Osteoblast (primary cell): Measurements from ENCODE around the gene VTI1B. TPM values are rescaled to one million over a fixed set of nuclear protein-coding genes. Genes with fewer than 3 reads are reported as not detected.

Experiments used
- DNase-seq: peaks from one replicate; pipeline ENCODE4 v3.0.0; 2011; ENCODE audit warnings: low spot score, mixed read lengths; ENCODE audit not compliant: insufficient read length; ENCODE audit errors: missing footprints
- H2AFZ ChIP-seq: 2 replicates; pipeline ENCODE4 v1.6.0; 2011; ENCODE audit warnings: mild to moderate bottlenecking, low read length
- H3K27ac ChIP-seq: 2 replicates; pipeline ENCODE4 v1.5.1; 2011; ENCODE audit warnings: mild to moderate bottlenecking, low read depth, low read length, moderate library complexity
- H3K27me3 ChIP-seq: 2 replicates; pipeline ENCODE4 v1.6.0; 2012; ENCODE audit warnings: mild to moderate bottlenecking, control low read depth, inconsistent platforms, low read length, moderate library complexity; ENCODE audit not compliant: insufficient read depth
- H3K36me3 ChIP-seq: 2 replicates; pipeline ENCODE4 v1.5.1; 2011; ENCODE audit warnings: mild to moderate bottlenecking, low read length, control low read depth, moderate library complexity; ENCODE audit not compliant: insufficient read depth
- H3K4me1 ChIP-seq: 2 replicates; pipeline ENCODE4 v1.5.1; 2011; ENCODE audit warnings: mild to moderate bottlenecking, low read length, control low read depth, moderate library complexity; ENCODE audit not compliant: insufficient read depth
- H3K4me2 ChIP-seq: 2 replicates; pipeline ENCODE4 v1.6.0; 2011; ENCODE audit warnings: mild to moderate bottlenecking, low read length; ENCODE audit not compliant: insufficient read depth
- H3K4me3 ChIP-seq: fragments of 200-600 bp; sonication (generic); 3 replicates; pipeline ENCODE4 v1.5.1; 2012; ENCODE audit warnings: mild to moderate bottlenecking, low read length, inconsistent platforms; ENCODE audit not compliant: insufficient read depth
- H3K79me2 ChIP-seq: 2 replicates; pipeline ENCODE4 v1.6.0; 2012; ENCODE audit warnings: mild to moderate bottlenecking, low read length, control low read depth, inconsistent platforms; ENCODE audit not compliant: insufficient read depth
- H3K9me3 ChIP-seq: 2 replicates; pipeline ENCODE4 v1.5.1; 2011; ENCODE audit warnings: low read depth, low read length, control low read depth
- H4K20me1 ChIP-seq: 2 replicates; pipeline ENCODE4 v1.6.0; 2012; ENCODE audit warnings: mild to moderate bottlenecking, low read length, control low read depth; ENCODE audit not compliant: insufficient read depth
- CTCF ChIP-seq: IDR thresholded peaks from 2 replicates; pipeline ENCODE4 v1.5.1; 2011; ENCODE audit warnings: mild to moderate bottlenecking, low read depth, low read length, moderate library complexity; ENCODE audit errors: extremely low read depth
- total RNA-seq: library from RNA; depleted of rRNA; stranded (reverse); fragments of >200 nt; gene quantifications from 2 replicates; pipeline ENCODE4 v1.2.3, GENCODE V29; 2012

Gene VTI1B
- total RNA-seq, 1 donor: 64.1 TPM

DNA sequence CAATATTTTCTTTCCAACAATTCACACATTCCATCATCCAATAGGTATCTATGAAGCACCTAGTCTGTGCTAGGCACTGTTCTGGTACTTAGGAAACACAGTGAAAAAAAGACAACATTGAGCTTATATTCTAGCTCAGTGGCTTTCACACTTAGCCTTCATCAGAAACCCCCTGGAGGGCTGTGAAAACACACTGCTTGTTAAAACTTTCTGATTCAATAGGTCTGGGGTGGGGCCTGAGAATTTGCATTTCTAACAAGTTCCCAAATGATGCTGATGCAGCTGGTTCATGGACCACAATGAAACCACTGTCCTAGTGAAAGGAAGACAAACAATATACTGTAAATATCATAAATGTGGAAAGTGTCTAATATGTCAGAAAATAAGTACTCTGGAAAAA lies 5.9 kb downstream of the VTI1B start:
- Histone ChIP-seq H3K36me3 (no peaks in the 10 kb centered on the region), H3K9me3 (no peaks in the 10 kb centered on the region), H3K4me2 (no peak overlapping the region), H3K4me1 (peaks cover 20% of the 10 kb centered on the region), H2AFZ (no peak overlapping the region), H3K27me3 (no peaks in the 10 kb centered on the region), H3K4me3 (no peak overlapping the region), H3K79me2 (peaks cover 98% of the 10 kb centered on the region), H4K20me1 (peaks cover 61% of the 10 kb centered on the region), H3K27ac (no peak overlapping the region)
- no peak for TF ChIP-seq CTCF
- DNase-seq: no peak

GRCh38 chr14:67666750-67667449 lies 7.5 kb downstream of the VTI1B start:
- Histone ChIP-seq H3K9me3 (no peaks in the 10 kb centered on the region), H3K79me2 (peaks cover 96% of the 10 kb centered on the region), H2AFZ (no peak overlapping the region), H3K36me3 (no peaks in the 10 kb centered on the region), H3K27me3 (no peaks in the 10 kb centered on the region), H3K4me1 (peaks cover 11% of the 10 kb centered on the region), H3K4me3 (no peak overlapping the region), H3K4me2 (no peak overlapping the region), H3K27ac (peak overlapping the region; percentile 70), H4K20me1 (peaks cover 60% of the 10 kb centered on the region)
- peak; percentile 86 for DNase-seq
- TF ChIP-seq CTCF: peak; percentile 76

DNA sequence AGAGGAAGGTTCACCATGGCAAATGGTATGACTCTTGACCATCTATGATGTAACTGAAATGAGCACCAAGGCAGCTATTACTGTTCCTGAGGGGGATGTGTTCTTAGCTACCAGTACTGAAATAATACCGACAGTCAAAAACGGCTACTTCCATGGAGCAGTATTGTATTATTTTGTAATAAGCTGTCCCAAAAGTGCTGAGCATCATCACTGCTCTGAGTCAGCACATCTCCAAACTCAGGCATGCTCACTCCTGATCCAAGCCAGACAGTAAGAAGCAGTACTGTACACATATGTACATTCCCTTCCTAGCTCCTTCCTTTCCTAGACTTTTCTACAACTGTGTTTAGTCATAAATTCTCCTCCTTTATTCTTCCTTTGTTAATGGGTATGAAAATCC lies 8.6 kb downstream of the VTI1B start:
- Histone ChIP-seq H3K27ac (peak overlapping the region; percentile 70), H3K9me3 (no peaks in the 10 kb centered on the region), H3K4me2 (peak overlapping the region; percentile 3), H3K27me3 (no peaks in the 10 kb centered on the region), H2AFZ (no peak overlapping the region), H4K20me1 (peaks cover 55% of the 10 kb centered on the region), H3K36me3 (peaks cover 2% of the 10 kb centered on the region), H3K4me3 (no peak overlapping the region), H3K79me2 (peaks cover 95% of the 10 kb centered on the region), H3K4me1 (peaks cover 11% of the 10 kb centered on the region)
- no peak for TF ChIP-seq CTCF
- DNase-seq: peak; percentile 63

DNA sequence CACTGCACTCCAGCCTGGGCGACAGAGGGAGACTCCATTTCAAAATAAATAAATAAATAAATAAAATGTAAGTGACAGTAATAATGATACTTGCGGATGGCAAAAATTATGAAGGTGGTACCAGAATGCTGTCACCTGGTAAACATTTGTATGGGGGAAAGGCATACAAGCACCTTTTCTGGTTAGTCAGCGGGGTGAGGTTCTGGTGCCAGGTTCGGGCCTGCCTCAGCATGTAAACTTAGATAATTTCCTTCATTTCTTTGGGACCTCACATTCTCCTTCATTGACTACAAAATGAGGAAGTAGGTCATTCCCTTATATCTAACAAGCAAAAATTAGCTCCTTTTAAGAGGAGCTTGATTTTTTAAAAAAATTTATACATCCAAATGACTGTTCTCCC lies 10.8 kb downstream of the VTI1B start:
- H4K20me1 ChIP-seq: peaks cover 51% of the 10 kb centered on the region
- peaks cover 91% of the 10 kb centered on the region for H3K79me2 ChIP-seq
- H2AFZ ChIP-seq: no peak overlapping the region
- peaks cover 13% of the 10 kb centered on the region for H3K36me3 ChIP-seq
- H3K9me3 ChIP-seq: no peaks in the 10 kb centered on the region
- no peak overlapping the region for H3K4me2 ChIP-seq
- no peaks in the 10 kb centered on the region for H3K27me3 ChIP-seq
- TF ChIP-seq CTCF: no peak
- H3K4me1 ChIP-seq: peaks cover 11% of the 10 kb centered on the region
- no peak for DNase-seq
- no peak overlapping the region for H3K4me3 ChIP-seq
- no peak overlapping the region for H3K27ac ChIP-seq
